ENCODE results near the gene FURIN. TPM values are rescaled to one million over a fixed set of nuclear protein-coding genes. Genes with fewer than 3 reads are reported as not detected.
A peak's percentile ranks its signal among the peaks of the same experiment; 100 is the strongest.

Gene FURIN
- total and polyA plus RNA-seq, 2 of the 8 experiments (the other 6 are each of a cell fraction or from before 2014, with no cell fraction given): 15.8 to 32.1 TPM

- DNase-seq (ENCODE audit: low read depth in 1 of 2, low spot score in 2 of 2): no peak
- Histone ChIP-seq H2AFZ (ENCODE audit: low read length) (no peak overlapping the region), H3K56ac (replicated peaks; ENCODE audit: insufficient read length, low read depth, low read length) (no peak overlapping the region), H2BK20ac (ENCODE audit: low read length) (no peak overlapping the region), H4K5ac (ENCODE audit: insufficient read length, low read depth, low read length) (no peak overlapping the region), H3K23me2 (ENCODE audit: low read depth, low read length) (no peaks in the 10 kb centered on the region), H3K23ac (ENCODE audit: insufficient read length) (no peak overlapping the region), H3K4me3 (ENCODE audit: extremely low read depth in 1 of 4, insufficient read depth in 2 of 4, low read depth in 3 of 4, low read length in 4 of 4) (no peak overlapping the region), H2BK15ac (ENCODE audit: low read length) (no peak overlapping the region), H3K27me3 (replicated peaks in 1 of 4; ENCODE audit: control insufficient read depth in 3 of 4, extremely low read depth in 1 of 4, insufficient read depth in 3 of 4, low read length in 3 of 4) (no peaks in the 10 kb centered on the region), H3K4me2 (ENCODE audit: insufficient read depth in 1 of 2, low read depth in 2 of 2, low read length in 2 of 2) (no peak overlapping the region), H4K8ac (ENCODE audit: extremely low read depth, insufficient read depth, low read length) (peak overlapping the region; percentile 2; the same call in 1 of the 2 replicates), H3K4me1 (replicated peaks in 1 of 4; ENCODE audit: control insufficient read depth in 3 of 4, insufficient read depth in 4 of 4, low read length in 3 of 4) (peaks cover 0 to 7% (median 4%) of the 10 kb centered on the region in 4 experiments; a peak in 4 of 7 replicates), H3K9me3 (ENCODE audit: insufficient read depth in 2 of 2, low read depth in 1 of 2, low read length in 1 of 2) (no peaks in the 10 kb centered on the region), H3K79me2 (ENCODE audit: control insufficient read depth in 1 of 2, insufficient read depth in 2 of 2, low read length in 2 of 2) (no peaks in the 10 kb centered on the region), H2AK5ac (ENCODE audit: low read depth, low read length) (no peak overlapping the region), H2BK5ac (ENCODE audit: low read depth, low read length) (no peak overlapping the region), H3K9ac (replicated peaks in 1 of 4; ENCODE audit: extremely low read depth in 1 of 4, low read depth in 3 of 4, low read length in 3 of 4) (no peak overlapping the region), H3K27ac (ENCODE audit: low read depth, low read length) (no peak overlapping the region), H2BK12ac (ENCODE audit: low read depth, low read length) (no peak overlapping the region), H4K91ac (replicated peaks; ENCODE audit: insufficient read length, low read length) (no peak overlapping the region), H3K36me3 (ENCODE audit: control insufficient read depth in 2 of 4, insufficient read depth in 4 of 4, low read length in 3 of 4) (peaks cover 0 to 2% (median 0%) of the 10 kb centered on the region in 4 experiments; a peak in 2 of 8 replicates), H4K20me1 (replicated peaks in 1 of 2; ENCODE audit: control insufficient read depth in 1 of 2, insufficient read depth in 2 of 2, low read length in 2 of 2) (peaks cover 0 to 3% of the 10 kb centered on the region in 2 experiments), H2BK120ac (replicated peaks; ENCODE audit: low read depth, low read length) (no peak overlapping the region), H3K4ac (replicated peaks; ENCODE audit: insufficient read length, low read depth, low read length) (no peak overlapping the region), H3K18ac (ENCODE audit: extremely low read depth, low read length) (no peak overlapping the region), H3K79me1 (ENCODE audit: low read depth, low read length) (no peaks in the 10 kb centered on the region), H3K14ac (ENCODE audit: insufficient read length) (no peak overlapping the region)
- 83% methylated on average over 25 of the region's 31 CpGs; no CpG with 5 or more reads in 1 of the 2 experiments for WGBS, 2 experiments (ENCODE audit: extremely low coverage in 1 of 2, insufficient coverage in 1 of 2, insufficient read length in 1 of 2, insufficient replicate concordance in 2 of 2, low coverage in 1 of 2, low lambda C conversion rate in 2 of 2, missing lambda C conversion rate in 1 of 2)
- ChIA-PET POLR2A (ENCODE audit: partially characterized antibody) (interaction anchor here (1.1 to 1.2 kb wide), 2 partner anchors 14 to 225 kb away, joined by 3 read pairs; no protein-coding TSS in a partner anchor), CTCF (ENCODE audit: partially characterized antibody) (interaction anchor here (0.5 to 2.6 kb wide), 12 partner anchors 7 to 607 kb away, joined by 3 to 13 read pairs (median 4); partner anchors contain the start of genes HDDC3 and UNC45A)
- no peak for FAIRE-seq
- TF ChIP-seq E2F6 (IDR thresholded peaks at IDR 0.05) (no peak), SAP30 (IDR thresholded peaks at IDR 0.05; ENCODE audit: insufficient read depth, insufficient replicate concordance, low read length) (no peak), SIRT6 (IDR thresholded peaks at IDR 0.05; ENCODE audit: low read length) (no peak), EGR1 (IDR thresholded peaks at IDR 0.05; ENCODE audit: borderline replicate concordance, low read depth, low read length) (no peak), RAD21 (IDR thresholded peaks at IDR 0.05 in 1 of 2, conservative IDR thresholded peaks at IDR 0.05 in 1 of 2; ENCODE audit: low read depth in 2 of 2, low read length in 2 of 2) (no peak), CREB1 (IDR thresholded peaks at IDR 0.05) (no peak), TCF12 (IDR thresholded peaks at IDR 0.05; ENCODE audit: low read depth, low read length) (no peak)
Observed at GRCh38 chr15:90889736-90890456, 21.5 kb downstream of the FURIN start.

Data from H1 (cell line).